GM21360 (cell line): ENCODE results near the gene LEMD3.
A peak's percentile ranks its signal among the peaks of the same experiment; 100 is the strongest.

Experiments used
- ATAC-seq: cut with Tn5 transposase; IDR thresholded peaks from one replicate; pipeline ENCODE4 v1.9.1; 2021; ENCODE audit warnings: mild to moderate bottlenecking, moderate library complexity; ENCODE audit not compliant: unreplicated experiment

LEMD3 gene

GRCh38 chr12:65168681-65169319 is 583 bp upstream of the LEMD3 start:
- ATAC-seq: no peak

GRCh38 chr12:65170209-65170881 is 962 bp downstream of the LEMD3 start:
- ATAC-seq: peak; percentile 45

DNA sequence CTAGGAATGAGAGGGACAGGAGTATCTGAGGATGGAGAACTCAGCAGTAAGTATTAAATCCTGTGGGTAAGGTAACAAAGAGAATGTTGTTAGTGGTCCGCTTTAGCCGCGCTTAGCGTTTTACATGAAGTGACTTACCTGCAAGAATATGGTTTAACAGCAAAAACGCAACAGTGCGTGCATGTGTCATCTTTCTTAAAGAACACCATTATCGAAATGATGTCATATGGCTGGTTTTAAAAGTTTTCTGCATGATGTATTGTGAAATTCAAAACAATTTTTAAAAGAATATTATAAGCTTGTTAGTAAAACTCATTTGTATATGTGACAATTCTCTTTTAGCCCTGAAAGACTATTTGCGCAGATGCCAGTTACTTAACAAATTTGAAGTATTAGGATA is 1.7 kb downstream of the LEMD3 start:
- no peak for ATAC-seq

DNA sequence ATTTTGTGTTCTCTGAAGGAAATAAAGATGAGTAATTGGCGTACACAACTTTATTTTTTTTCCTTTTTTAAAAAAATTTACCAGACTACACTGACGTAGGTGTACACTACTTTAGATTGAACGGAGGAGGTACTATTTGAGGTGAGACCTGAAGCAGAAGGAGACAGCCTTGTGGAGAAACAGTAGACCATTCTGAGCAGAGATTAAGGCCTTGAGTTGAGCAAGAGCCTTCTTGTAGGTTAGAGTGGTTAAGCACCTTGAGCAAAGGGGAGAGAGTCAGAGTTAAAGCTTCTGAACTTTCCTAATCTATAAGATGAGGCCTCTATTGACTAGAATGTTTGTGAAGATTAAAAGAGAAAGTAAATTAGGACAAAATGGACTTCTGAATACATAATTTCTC is 2.5 kb downstream of the LEMD3 start:
- no peak for ATAC-seq

DNA sequence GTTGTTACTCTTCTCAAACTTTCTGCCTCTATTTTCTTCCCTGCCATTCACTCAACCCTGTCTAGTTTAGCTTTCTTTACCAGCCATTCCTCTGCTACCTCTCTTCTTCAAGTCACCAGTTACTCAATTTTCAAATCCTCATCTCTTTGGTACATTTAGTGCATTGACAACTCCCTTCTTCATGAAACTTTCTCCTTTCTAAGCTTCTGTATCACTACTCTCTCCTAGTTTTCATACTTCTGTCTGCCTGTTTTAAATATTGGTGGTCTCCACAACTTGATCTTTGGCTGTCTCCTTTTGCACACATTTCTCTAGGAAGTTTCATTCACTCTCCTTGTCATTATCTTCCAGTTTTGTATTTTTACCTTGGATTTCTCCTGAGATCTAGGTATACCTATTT is 6.0 kb downstream of the LEMD3 start:
- ATAC-seq: no peak

- ATAC-seq: no peak
Observed at GRCh38 chr12:65182012-65182739, 12.8 kb downstream of the LEMD3 start.

GRCh38 chr12:65184176-65184857 is 14.9 kb downstream of the LEMD3 start:
- no peak for ATAC-seq

DNA sequence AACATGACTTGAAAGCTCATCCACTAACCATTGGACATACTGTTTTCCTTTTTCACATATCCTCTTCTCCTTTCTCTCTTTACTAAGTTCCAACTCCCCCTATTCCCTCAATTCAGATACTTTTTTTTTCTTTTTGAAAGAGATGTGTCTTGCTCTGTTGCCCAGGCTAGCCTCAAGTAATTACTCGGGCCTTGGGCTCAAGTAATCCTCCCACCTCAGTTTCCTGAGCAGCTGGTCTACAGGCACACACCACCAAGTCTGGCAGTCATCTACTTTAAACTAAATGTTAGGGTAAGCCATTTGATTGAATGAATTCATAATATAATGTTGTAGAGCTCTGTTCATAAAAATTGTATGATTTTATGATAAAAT is 15.5 kb downstream of the LEMD3 start:
- no peak for ATAC-seq

GRCh38 chr12:65187665-65188064 is 18.3 kb downstream of the LEMD3 start:
- no peak for ATAC-seq

DNA sequence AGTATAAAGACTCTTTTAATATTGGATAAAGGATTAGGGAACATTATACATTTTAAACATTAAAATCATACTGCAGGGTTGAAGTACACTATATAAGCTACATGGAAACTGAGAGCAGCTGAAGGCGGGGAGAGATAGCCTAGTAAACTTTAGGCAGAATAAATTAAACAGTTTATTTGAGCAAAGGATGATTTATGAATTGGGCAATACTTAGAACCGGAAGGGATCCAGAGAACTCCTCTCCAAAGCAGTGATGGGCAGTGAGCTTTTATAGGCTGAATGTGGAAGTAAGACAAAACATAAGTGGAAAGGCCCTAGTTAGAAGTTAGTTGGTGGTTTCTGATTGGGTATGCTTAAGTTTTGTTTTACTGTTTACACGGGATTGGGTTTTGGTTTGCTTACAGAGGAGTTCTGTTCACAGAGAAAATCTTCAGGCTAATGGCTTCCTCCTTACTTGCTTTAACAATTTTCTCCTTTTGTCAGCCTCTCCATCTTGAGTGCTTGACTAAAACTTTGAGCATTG is 18.9 kb downstream of the LEMD3 start:
- no peak for ATAC-seq

- peak; percentile 92 for ATAC-seq
Observed at GRCh38 chr12:65189028-65189718, 19.8 kb downstream of the LEMD3 start.

DNA sequence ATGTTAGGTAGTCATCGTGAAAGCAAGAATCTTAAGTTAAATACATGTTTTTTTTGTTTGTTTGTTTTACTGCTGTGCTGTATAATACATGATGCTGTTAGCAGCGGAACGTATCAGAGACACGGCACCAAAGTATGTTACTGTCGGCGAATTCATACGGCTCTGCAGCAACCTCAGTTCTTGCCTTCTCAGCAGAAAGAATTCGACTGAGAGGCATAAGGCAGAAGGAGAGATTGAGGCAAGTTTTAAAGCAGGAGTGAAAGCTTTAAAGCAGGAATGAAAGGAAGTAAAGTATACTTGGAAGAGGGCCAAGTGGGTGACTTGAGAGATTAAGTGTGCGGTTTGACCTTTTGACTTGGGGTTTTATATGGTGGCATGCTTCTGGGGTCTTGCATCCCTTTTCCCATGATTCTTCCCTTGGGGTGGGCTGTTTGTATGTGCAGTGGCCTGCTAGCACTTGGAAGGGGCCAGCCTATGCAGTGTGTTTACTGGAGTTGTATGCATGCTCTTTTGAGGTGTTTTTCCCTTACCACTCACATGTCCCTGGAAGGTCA is 23.7 kb downstream of the LEMD3 start:
- ATAC-seq: no peak

DNA sequence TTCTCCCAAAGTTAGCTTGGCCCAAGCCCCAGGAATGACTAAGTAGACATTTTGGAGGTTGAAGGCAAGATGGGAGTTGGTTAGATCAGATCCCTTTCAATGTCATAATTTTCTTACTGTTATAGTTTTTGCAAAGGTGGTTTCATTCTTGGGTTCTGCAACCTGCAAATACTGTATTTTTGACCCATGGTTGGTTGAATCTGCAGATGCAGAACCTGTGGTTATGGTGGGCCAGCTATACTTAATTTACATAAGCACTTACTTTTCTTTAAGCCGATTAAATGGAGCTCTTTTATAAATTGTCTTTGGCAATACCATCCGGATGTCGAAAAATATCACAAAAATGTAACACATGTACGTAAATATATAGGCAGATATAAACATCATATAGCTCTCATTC is 25.6 kb downstream of the LEMD3 start:
- no peak for ATAC-seq

GRCh38 chr12:65195387-65196055 is 26.1 kb downstream of the LEMD3 start:
- ATAC-seq: no peak

- ATAC-seq: no peak
Observed at GRCh38 chr12:65196762-65197567, 27.6 kb downstream of the LEMD3 start.

GRCh38 chr12:65199604-65200003 is 30.2 kb downstream of the LEMD3 start:
- no peak for ATAC-seq

DNA sequence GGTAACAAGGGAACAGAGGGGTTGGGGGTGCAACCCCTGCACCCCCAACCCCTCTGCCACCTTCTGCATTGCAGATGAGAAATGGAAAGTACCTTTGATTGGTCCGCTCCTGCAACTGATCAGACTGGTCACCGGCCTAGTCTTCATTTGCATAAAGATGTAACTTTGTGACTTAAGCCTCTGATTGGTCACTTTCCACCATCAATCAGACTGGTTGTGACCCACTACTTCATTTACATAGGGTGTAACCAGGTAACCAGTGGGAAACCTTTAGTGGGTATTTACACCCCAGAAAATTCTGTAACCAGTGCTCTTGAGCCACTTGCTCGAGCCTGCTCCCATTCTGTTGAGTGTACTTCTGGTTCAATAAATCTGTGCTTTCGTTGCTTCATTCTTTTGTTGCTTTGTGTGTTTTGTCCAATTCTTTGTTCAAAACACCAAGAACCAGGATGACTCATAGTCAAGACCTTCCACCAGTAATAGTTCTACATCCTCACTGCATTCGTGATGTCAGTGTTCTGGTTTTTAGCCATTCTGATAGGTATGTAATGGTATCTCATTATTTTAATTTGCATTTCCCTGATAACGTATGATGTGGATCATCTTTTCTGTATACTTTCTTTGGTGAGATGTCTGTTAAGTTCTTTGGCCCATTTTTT is 30.8 kb downstream of the LEMD3 start:
- ATAC-seq: no peak

DNA sequence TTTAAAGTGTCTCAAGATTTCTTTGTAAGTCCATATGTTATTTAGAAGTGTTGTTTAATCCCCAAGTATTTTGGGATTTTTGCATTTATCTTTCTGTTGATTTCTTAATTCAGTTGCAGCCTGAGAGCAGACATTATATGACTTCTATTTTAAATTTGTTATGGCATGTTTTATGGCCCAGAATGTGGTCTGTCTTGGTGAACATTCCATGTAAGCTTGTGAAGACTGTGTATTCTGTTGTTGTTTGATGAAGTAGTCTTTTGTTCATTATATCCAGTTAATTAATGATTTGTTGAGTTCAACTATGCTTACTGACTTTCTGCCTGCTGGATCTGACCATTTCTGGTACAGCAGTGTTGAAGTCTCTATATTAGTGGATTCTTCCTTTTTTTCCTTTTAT is 34.0 kb downstream of the LEMD3 start:
- no peak for ATAC-seq
